ENCODE results near the gene CCR8.
"Not testable (repeated sequence)": the region's sequence is repeated elsewhere in the genome, so short reads cannot be mapped to it uniquely, and the experiment has no call there.

The CCR8 gene

DNA sequence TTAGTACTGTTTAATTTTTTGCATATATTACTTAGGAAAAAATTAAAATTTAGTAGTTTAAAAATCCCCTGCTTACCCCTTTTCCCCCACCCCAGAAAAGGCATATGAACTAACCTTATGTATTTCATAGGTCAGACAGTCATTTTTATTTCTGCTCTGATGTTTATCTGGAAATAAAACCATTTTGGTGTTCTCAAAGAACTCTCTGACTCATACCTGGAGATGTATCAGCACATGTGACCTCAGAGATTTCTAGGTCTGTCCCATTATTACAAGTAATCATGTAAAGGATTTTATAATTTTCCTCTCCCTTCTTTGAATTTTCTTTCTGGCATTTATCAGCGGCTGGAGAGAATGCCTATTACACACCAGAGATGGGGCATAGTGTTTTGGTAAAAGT, 14.1 kb upstream of the CCR8 start:
- Histone ChIP-seq H3K27ac (ENCODE audit: insufficient read depth, low read depth, low read length, poor library complexity, severe bottlenecking) (no peak overlapping the region), H3K4me1 (ENCODE audit: control insufficient read depth, insufficient read depth, low read length) (no peaks in the 10 kb centered on the region), H3K36me3 (ENCODE audit: control insufficient read depth, insufficient read depth, low read length) (no peaks in the 10 kb centered on the region), H3K27me3 (ENCODE audit: control insufficient read depth, insufficient read depth, low read length, poor library complexity, severe bottlenecking) (no peaks in the 10 kb centered on the region), H3K9me3 (ENCODE audit: control insufficient read depth, low read length) (no peaks in the 10 kb centered on the region), H3K4me3 (ENCODE audit: insufficient read depth, low read depth, low read length) (no peak overlapping the region)
- no CpG with 5 or more reads among the region's 1 CpG for WGBS, 2 experiments

DNA sequence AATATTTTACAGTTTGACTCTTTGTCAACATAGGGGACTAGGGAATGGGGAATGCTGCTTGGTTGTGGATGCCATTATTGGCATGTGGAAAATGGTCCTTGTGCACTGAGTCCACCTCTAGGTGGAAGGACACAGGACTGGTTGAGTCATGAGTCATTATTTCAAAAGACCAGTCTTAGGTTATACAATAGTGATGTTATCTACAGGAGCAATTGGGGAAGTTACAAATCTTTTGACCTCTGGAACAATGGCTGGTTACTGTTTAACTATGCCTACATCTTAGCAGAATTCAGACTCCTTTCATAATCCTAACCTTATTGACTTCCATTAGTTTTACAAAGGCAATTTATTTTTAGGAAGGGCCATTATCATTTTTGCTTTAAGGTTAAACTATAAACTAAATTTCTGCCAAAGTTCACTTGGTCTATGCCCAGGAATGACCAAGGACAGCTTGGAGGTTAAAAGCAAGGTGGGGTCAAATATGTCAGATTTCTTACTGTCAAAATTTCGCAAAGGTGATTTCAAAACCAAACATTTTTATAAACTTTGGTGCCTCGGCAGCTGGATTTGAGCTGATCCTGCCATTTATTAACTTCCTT, 11.8 kb upstream of the CCR8 start:
- H3K27me3 ChIP-seq (ENCODE audit: control insufficient read depth, insufficient read depth, low read length, poor library complexity, severe bottlenecking), result no peaks in the 10 kb centered on the region
- 90 to 91% methylated on average over 2 of the region's 2 CpGs for WGBS, 2 experiments
- H3K9me3 ChIP-seq (ENCODE audit: control insufficient read depth, low read length), result no peaks in the 10 kb centered on the region
- no peak overlapping the region for H3K27ac ChIP-seq (ENCODE audit: insufficient read depth, low read depth, low read length, poor library complexity, severe bottlenecking)
- H3K36me3 ChIP-seq (ENCODE audit: control insufficient read depth, insufficient read depth, low read length), result no peaks in the 10 kb centered on the region
- no peak overlapping the region for H3K4me3 ChIP-seq (ENCODE audit: insufficient read depth, low read depth, low read length)
- no peaks in the 10 kb centered on the region for H3K4me1 ChIP-seq (ENCODE audit: control insufficient read depth, insufficient read depth, low read length)

- Histone ChIP-seq H3K27me3 (ENCODE audit: control insufficient read depth, insufficient read depth, low read length, poor library complexity, severe bottlenecking) (no peaks in the 10 kb centered on the region), H3K4me3 (ENCODE audit: insufficient read depth, low read depth, low read length) (no peak overlapping the region), H3K27ac (ENCODE audit: insufficient read depth, low read depth, low read length, poor library complexity, severe bottlenecking) (no peak overlapping the region), H3K4me1 (ENCODE audit: control insufficient read depth, insufficient read depth, low read length) (no peaks in the 10 kb centered on the region), H3K9me3 (ENCODE audit: control insufficient read depth, low read length) (no peaks in the 10 kb centered on the region), H3K36me3 (ENCODE audit: control insufficient read depth, insufficient read depth, low read length) (no peaks in the 10 kb centered on the region)
- WGBS, 2 experiments, result 94 to 96% methylated on average over 1 of the region's 1 CpG
These were observed 11.2 kb upstream of the CCR8 start for GRCh38 chr3:39318301-39318700.

DNA sequence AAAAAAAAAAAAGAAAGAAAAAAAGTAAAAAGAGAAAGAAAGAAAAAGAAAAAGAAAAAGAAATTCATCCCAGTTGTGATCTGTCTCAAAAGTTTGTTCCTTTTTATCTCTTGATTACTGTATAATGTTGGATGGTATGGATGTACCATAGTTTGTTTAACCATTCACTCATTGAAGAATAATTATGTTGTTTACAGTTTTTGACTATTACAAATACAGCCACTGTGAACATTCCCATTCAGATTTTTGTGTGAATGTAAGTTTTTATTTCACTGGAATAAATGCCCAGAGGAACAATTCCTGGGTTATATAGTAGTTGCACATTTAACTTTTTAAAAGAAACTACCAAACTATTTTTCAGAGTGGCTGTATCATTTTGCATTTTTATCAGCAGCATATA, 10.3 kb upstream of the CCR8 start:
- Histone ChIP-seq H3K27ac (ENCODE audit: insufficient read depth, low read depth, low read length, poor library complexity, severe bottlenecking) (no peak overlapping the region), H3K9me3 (ENCODE audit: control insufficient read depth, low read length) (no peaks in the 10 kb centered on the region), H3K36me3 (ENCODE audit: control insufficient read depth, insufficient read depth, low read length) (no peaks in the 10 kb centered on the region), H3K27me3 (ENCODE audit: control insufficient read depth, insufficient read depth, low read length, poor library complexity, severe bottlenecking) (no peaks in the 10 kb centered on the region), H3K4me1 (ENCODE audit: control insufficient read depth, insufficient read depth, low read length) (no peaks in the 10 kb centered on the region), H3K4me3 (ENCODE audit: insufficient read depth, low read depth, low read length) (no peak overlapping the region)

DNA sequence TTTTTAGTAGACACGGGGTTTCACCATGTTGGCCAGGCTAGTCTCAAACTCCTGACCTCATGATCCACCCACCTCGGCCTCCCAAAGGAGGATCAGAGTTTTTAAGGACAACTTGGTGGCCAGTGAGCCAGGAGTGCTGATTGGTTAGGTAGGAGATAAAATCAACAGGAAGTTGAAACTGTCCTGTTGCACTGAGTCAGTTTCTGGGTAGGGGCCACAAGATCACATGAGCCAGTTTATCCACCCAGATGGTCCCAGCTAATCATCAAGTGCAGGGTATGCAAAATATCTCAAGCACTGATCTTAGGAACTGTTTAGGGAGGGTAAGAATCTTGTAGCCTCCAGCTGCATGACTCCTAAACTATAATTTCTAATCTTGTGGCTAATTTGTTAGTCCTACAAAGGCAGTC, 7.9 kb upstream of the CCR8 start:
- H3K4me1 ChIP-seq (ENCODE audit: control insufficient read depth, insufficient read depth, low read length); H3K27me3 ChIP-seq (ENCODE audit: control insufficient read depth, insufficient read depth, low read length, poor library complexity, severe bottlenecking); H3K27ac ChIP-seq (ENCODE audit: insufficient read depth, low read depth, low read length, poor library complexity, severe bottlenecking); H3K9me3 ChIP-seq (ENCODE audit: control insufficient read depth, low read length); H3K36me3 ChIP-seq (ENCODE audit: control insufficient read depth, insufficient read depth, low read length); H3K4me3 ChIP-seq (ENCODE audit: insufficient read depth, low read depth, low read length): not testable (repeated sequence)
- 92 to 94% methylated on average over 2 of the region's 2 CpGs for WGBS, 2 experiments

- H3K4me1 ChIP-seq (ENCODE audit: control insufficient read depth, insufficient read depth, low read length); H3K27me3 ChIP-seq (ENCODE audit: control insufficient read depth, insufficient read depth, low read length, poor library complexity, severe bottlenecking); H3K36me3 ChIP-seq (ENCODE audit: control insufficient read depth, insufficient read depth, low read length); H3K9me3 ChIP-seq (ENCODE audit: control insufficient read depth, low read length); H3K27ac ChIP-seq (ENCODE audit: insufficient read depth, low read depth, low read length, poor library complexity, severe bottlenecking); H3K4me3 ChIP-seq (ENCODE audit: insufficient read depth, low read depth, low read length): not testable (repeated sequence)
- WGBS, 2 experiments, result 45 to 61% methylated on average over 2 to 3 of the region's 3 CpGs
These were observed 7.2 kb upstream of the CCR8 start for GRCh38 chr3:39322209-39322715.

DNA sequence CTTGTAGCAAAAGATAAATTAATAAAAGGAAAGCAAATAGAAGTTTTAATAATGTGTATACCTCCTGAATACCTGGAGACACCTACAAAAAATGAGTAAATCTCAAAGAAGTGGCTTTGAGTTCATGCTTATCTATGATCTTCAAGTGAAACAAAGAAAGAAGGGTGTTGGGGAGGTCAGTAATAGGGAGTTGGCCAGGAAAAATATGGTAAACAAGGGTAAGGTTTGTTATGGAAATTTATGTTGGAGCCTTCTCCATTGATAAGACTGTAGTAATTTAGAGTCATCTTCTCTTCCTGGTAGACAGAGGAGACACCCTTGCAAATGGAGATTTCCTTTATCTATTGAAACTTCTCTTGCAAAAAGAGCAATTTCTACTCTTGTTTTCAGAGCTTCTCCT, 6.6 kb upstream of the CCR8 start:
- Histone ChIP-seq H3K27ac (ENCODE audit: insufficient read depth, low read depth, low read length, poor library complexity, severe bottlenecking) (no peak overlapping the region), H3K36me3 (ENCODE audit: control insufficient read depth, insufficient read depth, low read length) (no peaks in the 10 kb centered on the region), H3K9me3 (ENCODE audit: control insufficient read depth, low read length) (no peaks in the 10 kb centered on the region), H3K27me3 (ENCODE audit: control insufficient read depth, insufficient read depth, low read length, poor library complexity, severe bottlenecking) (no peaks in the 10 kb centered on the region), H3K4me3 (ENCODE audit: insufficient read depth, low read depth, low read length) (no peak overlapping the region), H3K4me1 (ENCODE audit: control insufficient read depth, insufficient read depth, low read length) (no peaks in the 10 kb centered on the region)

GRCh38 chr3:39323494-39323893, 6.0 kb upstream of the CCR8 start:
- no peaks in the 10 kb centered on the region for H3K4me1 ChIP-seq (ENCODE audit: control insufficient read depth, insufficient read depth, low read length)
- H3K36me3 ChIP-seq (ENCODE audit: control insufficient read depth, insufficient read depth, low read length), result no peaks in the 10 kb centered on the region
- no peaks in the 10 kb centered on the region for H3K27me3 ChIP-seq (ENCODE audit: control insufficient read depth, insufficient read depth, low read length, poor library complexity, severe bottlenecking)
- no peak overlapping the region for H3K4me3 ChIP-seq (ENCODE audit: insufficient read depth, low read depth, low read length)
- H3K9me3 ChIP-seq (ENCODE audit: control insufficient read depth, low read length), result no peaks in the 10 kb centered on the region
- WGBS, 2 experiments, result 81 to 93% methylated on average over 1 to 2 of the region's 2 CpGs
- H3K27ac ChIP-seq (ENCODE audit: insufficient read depth, low read depth, low read length, poor library complexity, severe bottlenecking), result no peak overlapping the region

GRCh38 chr3:39325236-39325635, 4.3 kb upstream of the CCR8 start:
- no peaks in the 10 kb centered on the region for H3K36me3 ChIP-seq (ENCODE audit: control insufficient read depth, insufficient read depth, low read length)
- H3K4me1 ChIP-seq (ENCODE audit: control insufficient read depth, insufficient read depth, low read length), result no peaks in the 10 kb centered on the region
- no peaks in the 10 kb centered on the region for H3K27me3 ChIP-seq (ENCODE audit: control insufficient read depth, insufficient read depth, low read length, poor library complexity, severe bottlenecking)
- no peak overlapping the region for H3K4me3 ChIP-seq (ENCODE audit: insufficient read depth, low read depth, low read length)
- no peaks in the 10 kb centered on the region for H3K9me3 ChIP-seq (ENCODE audit: control insufficient read depth, low read length)
- H3K27ac ChIP-seq (ENCODE audit: insufficient read depth, low read depth, low read length, poor library complexity, severe bottlenecking), result no peak overlapping the region
- 94 to 100% methylated on average over 1 of the region's 2 CpGs for WGBS, 2 experiments

- 88 to 91% methylated on average over 4 of the region's 4 CpGs for WGBS, 2 experiments
These were observed 2.3 kb upstream of the CCR8 start for GRCh38 chr3:39327053-39327745.

More at GRCh38 chr3:39327053-39327745, 2.3 kb upstream of the CCR8 start:
- H3K4me3 ChIP-seq (ENCODE audit: insufficient read depth, low read depth, low read length), result no peak overlapping the region
- H3K27ac ChIP-seq (ENCODE audit: insufficient read depth, low read depth, low read length, poor library complexity, severe bottlenecking), result no peak overlapping the region
- no peaks in the 10 kb centered on the region for H3K9me3 ChIP-seq (ENCODE audit: control insufficient read depth, low read length)
- H3K4me1 ChIP-seq (ENCODE audit: control insufficient read depth, insufficient read depth, low read length), result no peaks in the 10 kb centered on the region
- H3K27me3 ChIP-seq (ENCODE audit: control insufficient read depth, insufficient read depth, low read length, poor library complexity, severe bottlenecking), result no peaks in the 10 kb centered on the region
- H3K36me3 ChIP-seq (ENCODE audit: control insufficient read depth, insufficient read depth, low read length), result no peaks in the 10 kb centered on the region

All from ectodermal cell (in vitro differentiated cells).